Measurements from ENCODE around the gene ZNF700.
A peak's percentile ranks its signal among the peaks of the same experiment; 100 is the strongest.
"Not testable (repeated sequence)": the region's sequence is repeated elsewhere in the genome, so short reads cannot be mapped to it uniquely, and the experiment has no call there.

- peak; percentile 56 for TF ChIP-seq CTCF (conservative IDR thresholded peaks at IDR 0.05; ENCODE audit: low read length)
- not testable (repeated sequence) for TF ChIP-seq EZH2phosphoT487 (IDR thresholded peaks at IDR 0.05; ENCODE audit: borderline replicate concordance)
These were observed 45.1 kb upstream of the ZNF700 start for GRCh38 chr19:11879687-11880266.
